Activated T-helper 17 cell treated with anti-CD3 and anti-CD28 coated beads, Interleukin-2, amount 50 U/mL, for 72 hours (primary cell): ENCODE results near the gene LNPEP. TPM values are rescaled to one million over a fixed set of nuclear protein-coding genes. Genes with fewer than 3 reads are reported as not detected.
A peak's percentile ranks its signal among the peaks of the same experiment; 100 is the strongest.

ENCODE experiments used
- ATAC-seq: fragments of 150-1000 bp; cut with Tn5 transposase; replicated peaks from 2 replicates; pipeline ENCODE4 v1.10.0; 2021; ENCODE audit warnings: mild to moderate bottlenecking, moderate library complexity
- H3K27ac Mint-ChIP-seq: one replicate; pipeline ENCODE4 v1.8.0; 2022; ENCODE audit warnings: mixed read lengths
- H3K27me3 Mint-ChIP-seq: one replicate; pipeline ENCODE4 v1.8.0; 2022; ENCODE audit warnings: mixed read lengths
- H3K36me3 Mint-ChIP-seq: one replicate; pipeline ENCODE4 v1.8.0; 2022; ENCODE audit warnings: low read depth, mild to moderate bottlenecking, mixed read lengths
- H3K4me1 Mint-ChIP-seq: one replicate; pipeline ENCODE4 v1.8.0; 2022; ENCODE audit warnings: mixed read lengths
- H3K4me3 Mint-ChIP-seq: one replicate; pipeline ENCODE4 v1.8.0; 2022; ENCODE audit warnings: mild to moderate bottlenecking, mixed read lengths
- H3K9me3 Mint-ChIP-seq: one replicate; pipeline ENCODE4 v1.8.0; 2022; ENCODE audit warnings: mixed read lengths
- total RNA-seq, 2 donors: library from RNA; stranded (reverse); gene quantifications; one replicate each; pipeline ENCODE4 v1.2.3, GENCODE V29; 2022

The LNPEP gene
- total RNA-seq, 2 donors from 2014 or later = 45.0 to 52.7 TPM

GRCh38 chr5:96934708-96935558 is 947 bp upstream of the LNPEP start:
- Mint-ChIP-seq H3K36me3 (peaks cover 34% of the 10 kb centered on the region), H3K4me1 (peaks cover 40% of the 10 kb centered on the region), H3K27ac (peak overlapping the region; percentile 94), H3K27me3 (no peaks in the 10 kb centered on the region), H3K9me3 (no peaks in the 10 kb centered on the region), H3K4me3 (peak overlapping the region; percentile 95)
- ATAC-seq = peak; percentile 75

GRCh38 chr5:96936431-96937320 is 796 bp downstream of the LNPEP start:
- H3K4me3 Mint-ChIP-seq = peak overlapping the region; percentile 95
- peak; percentile 16 for ATAC-seq
- H3K9me3 Mint-ChIP-seq = no peaks in the 10 kb centered on the region
- peaks cover 37% of the 10 kb centered on the region for H3K36me3 Mint-ChIP-seq
- no peaks in the 10 kb centered on the region for H3K27me3 Mint-ChIP-seq
- H3K4me1 Mint-ChIP-seq = peaks cover 41% of the 10 kb centered on the region
- H3K27ac Mint-ChIP-seq = peak overlapping the region; percentile 94

- H3K36me3 Mint-ChIP-seq = peaks cover 47% of the 10 kb centered on the region
- peaks cover 54% of the 10 kb centered on the region for H3K4me1 Mint-ChIP-seq
- no peaks in the 10 kb centered on the region for H3K9me3 Mint-ChIP-seq
- ATAC-seq = no peak
- H3K27me3 Mint-ChIP-seq = no peaks in the 10 kb centered on the region
- peak overlapping the region; percentile 59 for H3K4me3 Mint-ChIP-seq
- H3K27ac Mint-ChIP-seq = peak overlapping the region; percentile 80
Observed at GRCh38 chr5:96940586-96940985, 4.7 kb downstream of the LNPEP start.

- H3K9me3 Mint-ChIP-seq = no peaks in the 10 kb centered on the region
- H3K27ac Mint-ChIP-seq = peak overlapping the region; percentile 80
- H3K4me3 Mint-ChIP-seq = peak overlapping the region; percentile 59
- ATAC-seq = no peak
- H3K36me3 Mint-ChIP-seq = peaks cover 42% of the 10 kb centered on the region
- no peaks in the 10 kb centered on the region for H3K27me3 Mint-ChIP-seq
- peaks cover 59% of the 10 kb centered on the region for H3K4me1 Mint-ChIP-seq
Observed at GRCh38 chr5:96941140-96941539, 5.3 kb downstream of the LNPEP start.

- H3K36me3 Mint-ChIP-seq = peaks cover 36% of the 10 kb centered on the region
- ATAC-seq = peak; percentile 50
- peak overlapping the region; percentile 3 for H3K4me3 Mint-ChIP-seq
- H3K4me1 Mint-ChIP-seq = peaks cover 61% of the 10 kb centered on the region
- no peaks in the 10 kb centered on the region for H3K27me3 Mint-ChIP-seq
- no peaks in the 10 kb centered on the region for H3K9me3 Mint-ChIP-seq
- H3K27ac Mint-ChIP-seq = peak overlapping the region; percentile 14
Observed at GRCh38 chr5:96942078-96942477, 6.2 kb downstream of the LNPEP start.

GRCh38 chr5:96942911-96943310 is 7.0 kb downstream of the LNPEP start:
- ATAC-seq = no peak
- Mint-ChIP-seq H3K4me3 (no peak overlapping the region), H3K9me3 (no peaks in the 10 kb centered on the region), H3K27ac (no peak overlapping the region), H3K27me3 (no peaks in the 10 kb centered on the region), H3K36me3 (peaks cover 28% of the 10 kb centered on the region), H3K4me1 (peaks cover 57% of the 10 kb centered on the region)

GRCh38 chr5:96943799-96944198 is 7.9 kb downstream of the LNPEP start:
- H3K4me3 Mint-ChIP-seq = peak overlapping the region; percentile 21
- H3K4me1 Mint-ChIP-seq = peaks cover 48% of the 10 kb centered on the region

GRCh38 chr5:96945144-96945897 is 9.4 kb downstream of the LNPEP start:
- no peak for ATAC-seq
- Mint-ChIP-seq H3K27me3 (no peaks in the 10 kb centered on the region), H3K9me3 (no peaks in the 10 kb centered on the region), H3K36me3 (peaks cover 23% of the 10 kb centered on the region), H3K4me3 (no peak overlapping the region), H3K4me1 (peaks cover 60% of the 10 kb centered on the region), H3K27ac (peak overlapping the region; percentile 4)

More at GRCh38 chr5:96943799-96944198, 7.9 kb downstream of the LNPEP start:
- H3K36me3 Mint-ChIP-seq = peaks cover 19% of the 10 kb centered on the region
- H3K27me3 Mint-ChIP-seq = no peaks in the 10 kb centered on the region
- no peaks in the 10 kb centered on the region for H3K9me3 Mint-ChIP-seq
- no peak for ATAC-seq
- peak overlapping the region; percentile 62 for H3K27ac Mint-ChIP-seq

GRCh38 chr5:96946381-96946780 is 10.5 kb downstream of the LNPEP start:
- peaks cover 22% of the 10 kb centered on the region for H3K36me3 Mint-ChIP-seq
- H3K27me3 Mint-ChIP-seq = no peaks in the 10 kb centered on the region
- H3K4me1 Mint-ChIP-seq = peaks cover 51% of the 10 kb centered on the region
- no peak for ATAC-seq
- H3K27ac Mint-ChIP-seq = peak overlapping the region; percentile 4
- H3K9me3 Mint-ChIP-seq = no peaks in the 10 kb centered on the region
- H3K4me3 Mint-ChIP-seq = peak overlapping the region; percentile 2

- H3K36me3 Mint-ChIP-seq = peaks cover 5% of the 10 kb centered on the region
- peak overlapping the region; percentile 34 for H3K4me3 Mint-ChIP-seq
- H3K9me3 Mint-ChIP-seq = no peaks in the 10 kb centered on the region
- no peak for ATAC-seq
- H3K27me3 Mint-ChIP-seq = no peaks in the 10 kb centered on the region
- H3K4me1 Mint-ChIP-seq = peaks cover 55% of the 10 kb centered on the region
- peak overlapping the region; percentile 72 for H3K27ac Mint-ChIP-seq
Observed at GRCh38 chr5:96952118-96952750, 16.4 kb downstream of the LNPEP start.

- Mint-ChIP-seq H3K4me3 (peak overlapping the region; percentile 34), H3K27ac (peak overlapping the region; percentile 72), H3K9me3 (no peaks in the 10 kb centered on the region), H3K4me1 (peaks cover 60% of the 10 kb centered on the region), H3K27me3 (no peaks in the 10 kb centered on the region), H3K36me3 (peaks cover 5% of the 10 kb centered on the region)
- ATAC-seq = no peak
Observed at GRCh38 chr5:96952974-96953730, 17.3 kb downstream of the LNPEP start.

GRCh38 chr5:96957254-96958049 is 21.6 kb downstream of the LNPEP start:
- no peaks in the 10 kb centered on the region for H3K36me3 Mint-ChIP-seq
- H3K27ac Mint-ChIP-seq = peak overlapping the region; percentile 55
- no peaks in the 10 kb centered on the region for H3K27me3 Mint-ChIP-seq
- peak overlapping the region; percentile 76 for H3K4me3 Mint-ChIP-seq
- no peaks in the 10 kb centered on the region for H3K9me3 Mint-ChIP-seq
- ATAC-seq = peak; percentile 94
- H3K4me1 Mint-ChIP-seq = peaks cover 60% of the 10 kb centered on the region
